HL-60 (cell line): ENCODE measurements around the gene FBXO45.

ENCODE experiments used
- DNase-seq, 2 experiments: peaks; one replicate each; pipeline ENCODE4 v3.0.0-alpha.2; 2010 to 2020; ENCODE audit warnings: low read depth in 1 of 2, low spot score in 1 of 2
- H3K27ac ChIP-seq: fragments of 250-450 bp; sonication (Bioruptor Pico); replicated peaks from 2 replicates; pipeline ENCODE4 v1.5.1; 2020; ENCODE audit warnings: mild to moderate bottlenecking, moderate library complexity
- H3K27me3 ChIP-seq: fragments of 250-450 bp; sonication (Bioruptor Pico); 2 replicates; pipeline ENCODE4 v1.5.1; 2021; ENCODE audit warnings: mild to moderate bottlenecking, moderate library complexity; ENCODE audit not compliant: insufficient read depth, poor library complexity, severe bottlenecking
- H3K4me3 ChIP-seq: replicated peaks from 2 replicates; pipeline ENCODE4 v1.5.1; 2011; ENCODE audit warnings: mild to moderate bottlenecking, control low read depth, low read length; ENCODE audit not compliant: insufficient read depth
- GABPA ChIP-seq: IDR thresholded peaks from 2 replicates; pipeline ENCODE4 v1.6.1; 2012; ENCODE audit warnings: low read depth
- POLR2AphosphoS5 ChIP-seq: IDR thresholded peaks from 2 replicates; pipeline ENCODE4 v1.6.1; 2012; ENCODE audit warnings: low read depth
- SPI1 ChIP-seq: IDR thresholded peaks from 2 replicates; pipeline ENCODE4 v1.6.1; 2012; ENCODE audit warnings: low read depth, mild to moderate bottlenecking, borderline replicate concordance
- TF ChIP-seq, protein P1 (sequence below): IDR thresholded peaks from 2 replicates; pipeline ENCODE4 v1.6.1; 2012; ENCODE audit warnings: low read depth; ENCODE audit not compliant: insufficient replicate concordance
- TF ChIP-seq, protein P2 (sequence below): IDR thresholded peaks from one replicate; pipeline ENCODE4 v1.5.1; 2011; ENCODE audit warnings: low read length, control low read depth, inconsistent platforms; ENCODE audit not compliant: insufficient read depth

FBXO45 gene

DNA sequence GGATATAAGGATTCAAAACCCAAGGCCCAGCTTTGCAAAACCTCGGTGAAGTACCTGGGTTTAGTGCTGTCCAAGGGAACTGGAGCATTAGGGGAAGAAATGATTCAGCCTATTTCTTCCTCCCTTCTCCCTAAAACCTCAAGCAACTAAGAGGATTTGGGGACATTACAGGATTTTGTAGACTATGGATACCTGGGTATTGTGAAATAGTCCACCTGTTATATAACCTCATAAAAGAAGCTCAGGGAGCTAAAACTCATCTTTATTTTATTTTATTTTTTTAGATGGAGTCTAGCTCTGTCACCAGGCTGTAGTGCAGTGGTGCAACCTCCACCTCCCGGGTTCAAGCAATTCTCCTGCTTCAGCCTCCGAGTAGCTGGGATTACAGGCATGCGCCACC lies 44.6 kb upstream of the FBXO45 start:
- no peaks in the 10 kb centered on the region for H3K27me3 ChIP-seq
- no peak overlapping the region for H3K4me3 ChIP-seq
- no peak for TF ChIP-seq GABPA
- TF ChIP-seq, protein P1, sequence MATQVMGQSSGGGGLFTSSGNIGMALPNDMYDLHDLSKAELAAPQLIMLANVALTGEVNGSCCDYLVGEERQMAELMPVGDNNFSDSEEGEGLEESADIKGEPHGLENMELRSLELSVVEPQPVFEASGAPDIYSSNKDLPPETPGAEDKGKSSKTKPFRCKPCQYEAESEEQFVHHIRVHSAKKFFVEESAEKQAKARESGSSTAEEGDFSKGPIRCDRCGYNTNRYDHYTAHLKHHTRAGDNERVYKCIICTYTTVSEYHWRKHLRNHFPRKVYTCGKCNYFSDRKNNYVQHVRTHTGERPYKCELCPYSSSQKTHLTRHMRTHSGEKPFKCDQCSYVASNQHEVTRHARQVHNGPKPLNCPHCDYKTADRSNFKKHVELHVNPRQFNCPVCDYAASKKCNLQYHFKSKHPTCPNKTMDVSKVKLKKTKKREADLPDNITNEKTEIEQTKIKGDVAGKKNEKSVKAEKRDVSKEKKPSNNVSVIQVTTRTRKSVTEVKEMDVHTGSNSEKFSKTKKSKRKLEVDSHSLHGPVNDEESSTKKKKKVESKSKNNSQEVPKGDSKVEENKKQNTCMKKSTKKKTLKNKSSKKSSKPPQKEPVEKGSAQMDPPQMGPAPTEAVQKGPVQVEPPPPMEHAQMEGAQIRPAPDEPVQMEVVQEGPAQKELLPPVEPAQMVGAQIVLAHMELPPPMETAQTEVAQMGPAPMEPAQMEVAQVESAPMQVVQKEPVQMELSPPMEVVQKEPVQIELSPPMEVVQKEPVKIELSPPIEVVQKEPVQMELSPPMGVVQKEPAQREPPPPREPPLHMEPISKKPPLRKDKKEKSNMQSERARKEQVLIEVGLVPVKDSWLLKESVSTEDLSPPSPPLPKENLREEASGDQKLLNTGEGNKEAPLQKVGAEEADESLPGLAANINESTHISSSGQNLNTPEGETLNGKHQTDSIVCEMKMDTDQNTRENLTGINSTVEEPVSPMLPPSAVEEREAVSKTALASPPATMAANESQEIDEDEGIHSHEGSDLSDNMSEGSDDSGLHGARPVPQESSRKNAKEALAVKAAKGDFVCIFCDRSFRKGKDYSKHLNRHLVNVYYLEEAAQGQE: no peak
- TF ChIP-seq, protein P2, sequence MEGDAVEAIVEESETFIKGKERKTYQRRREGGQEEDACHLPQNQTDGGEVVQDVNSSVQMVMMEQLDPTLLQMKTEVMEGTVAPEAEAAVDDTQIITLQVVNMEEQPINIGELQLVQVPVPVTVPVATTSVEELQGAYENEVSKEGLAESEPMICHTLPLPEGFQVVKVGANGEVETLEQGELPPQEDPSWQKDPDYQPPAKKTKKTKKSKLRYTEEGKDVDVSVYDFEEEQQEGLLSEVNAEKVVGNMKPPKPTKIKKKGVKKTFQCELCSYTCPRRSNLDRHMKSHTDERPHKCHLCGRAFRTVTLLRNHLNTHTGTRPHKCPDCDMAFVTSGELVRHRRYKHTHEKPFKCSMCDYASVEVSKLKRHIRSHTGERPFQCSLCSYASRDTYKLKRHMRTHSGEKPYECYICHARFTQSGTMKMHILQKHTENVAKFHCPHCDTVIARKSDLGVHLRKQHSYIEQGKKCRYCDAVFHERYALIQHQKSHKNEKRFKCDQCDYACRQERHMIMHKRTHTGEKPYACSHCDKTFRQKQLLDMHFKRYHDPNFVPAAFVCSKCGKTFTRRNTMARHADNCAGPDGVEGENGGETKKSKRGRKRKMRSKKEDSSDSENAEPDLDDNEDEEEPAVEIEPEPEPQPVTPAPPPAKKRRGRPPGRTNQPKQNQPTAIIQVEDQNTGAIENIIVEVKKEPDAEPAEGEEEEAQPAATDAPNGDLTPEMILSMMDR: no peak
- no peak for TF ChIP-seq SPI1
- no peak for TF ChIP-seq POLR2AphosphoS5
- H3K27ac ChIP-seq: no peak overlapping the region
- no peak for DNase-seq

DNA sequence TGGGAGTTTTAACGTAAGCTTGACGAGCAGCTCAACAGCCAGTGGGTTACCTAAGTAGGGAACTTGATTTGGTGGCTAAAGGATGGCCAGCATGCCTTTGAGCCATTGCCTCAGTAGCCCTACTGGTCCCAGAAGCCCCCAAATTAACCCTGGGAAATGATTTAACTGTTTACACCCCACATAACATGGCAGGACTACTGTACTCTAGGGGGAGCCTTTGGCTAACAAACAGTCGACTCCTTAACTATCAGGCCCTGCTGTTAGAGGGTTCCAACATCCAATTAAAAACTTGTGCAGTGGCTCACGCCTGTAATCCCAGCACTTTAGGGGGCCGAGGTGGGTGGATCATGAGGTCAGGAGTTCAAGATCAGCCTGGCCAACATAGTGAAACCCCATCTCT lies 43.9 kb upstream of the FBXO45 start:
- Histone ChIP-seq H3K4me3 (no peak overlapping the region), H3K27me3 (no peaks in the 10 kb centered on the region), H3K27ac (no peak overlapping the region)
- TF ChIP-seq, protein P1: no peak
- TF ChIP-seq GABPA: no peak
- TF ChIP-seq POLR2AphosphoS5: no peak
- TF ChIP-seq, protein P2: no peak
- no peak for TF ChIP-seq SPI1
- DNase-seq: peak in 1 of 2 experiments; percentile 17

DNA sequence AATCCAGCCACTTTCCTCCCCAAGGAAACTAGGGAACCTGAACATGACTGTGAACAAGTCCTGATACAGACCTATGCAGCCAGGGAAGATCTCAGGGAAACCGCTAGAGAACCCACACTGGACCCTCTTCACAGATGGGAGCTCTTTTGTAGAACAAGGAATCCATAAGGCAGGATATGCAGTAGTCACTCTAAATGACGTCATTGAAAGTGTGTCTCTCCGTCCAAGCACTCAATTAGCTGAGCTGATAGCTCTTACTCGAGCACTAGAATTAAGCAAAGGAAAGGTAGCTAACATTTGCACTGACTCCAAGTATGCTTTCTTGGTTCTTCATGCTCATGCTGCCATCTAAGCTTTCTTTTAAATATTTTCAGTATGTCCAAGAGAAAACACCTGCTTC lies 43.3 kb upstream of the FBXO45 start:
- Histone ChIP-seq H3K27ac (no peak overlapping the region), H3K4me3 (no peak overlapping the region), H3K27me3 (no peaks in the 10 kb centered on the region)
- no peak for DNase-seq
- TF ChIP-seq POLR2AphosphoS5 (no peak), GABPA (no peak), SPI1 (no peak)
- TF ChIP-seq, protein P1: no peak
- TF ChIP-seq, protein P2: no peak
